IMR-90 (cell line): Measurements from ENCODE around the gene ATF7IP. TPM values are rescaled to one million over a fixed set of nuclear protein-coding genes. Genes with fewer than 3 reads are reported as not detected.

Experiments
- ATAC-seq: fragments of 200-7000 bp; cut with Tn5 transposase; 2 replicates; pipeline ENCODE4 v1.9.1; 2020; ENCODE audit warnings: low read depth, mild to moderate bottlenecking, moderate library complexity
- BruUV-seq: library from RNA; stranded (reverse); fragments of 400-500 nt; replicated peaks from 2 replicates; lab custom pipeline; 2021; lab: Mats Ljungman, UMichigan
- CTCF ChIA-PET: fragments of 300-600 bp; formaldehyde crosslinking; extraction: SDS; loops from one replicate; lab custom pipeline; 2021; ENCODE audit warnings: antibody characterized with exemption; lab: Yijun Ruan, JAX
- POLR2A ChIA-PET: fragments of 300-600 bp; sonication (Branson Sonifier 250); formaldehyde crosslinking; loops from one replicate; lab custom pipeline; 2022; ENCODE audit warnings: antibody characterized with exemption; ENCODE audit not compliant: unreplicated experiment; lab: Charles Lee
- DNase-seq: peaks from one replicate; pipeline ENCODE4 v3.0.0; 2013
- H2AFZ ChIP-seq: replicated peaks from 2 replicates; pipeline ENCODE3; 2013; ENCODE audit warnings: low read length, mild to moderate bottlenecking; ENCODE audit not compliant: poor library complexity
- H2AK5ac ChIP-seq: 2 replicates; pipeline ENCODE4 v1.6.1; 2013; ENCODE audit warnings: low read depth, low read length, inconsistent platforms
- H2AK9ac ChIP-seq: replicated peaks from 2 replicates; pipeline ENCODE3; 2013; ENCODE audit warnings: mild to moderate bottlenecking, low read depth, low read length, moderate library complexity; ENCODE audit not compliant: poor library complexity
- H2BK120ac ChIP-seq: 2 replicates; pipeline ENCODE4 v1.6.1; 2013; ENCODE audit warnings: low read depth, low read length, inconsistent platforms
- H2BK15ac ChIP-seq: 3 replicates; pipeline ENCODE4 v1.6.1; 2013; ENCODE audit warnings: low read depth, low read length, inconsistent platforms
- H2BK20ac ChIP-seq: 2 replicates; pipeline ENCODE4 v1.6.1; 2013; ENCODE audit warnings: low read depth, mild to moderate bottlenecking, inconsistent platforms, low read length, moderate library complexity
- H2BK5ac ChIP-seq: 2 replicates; pipeline ENCODE4 v1.6.1; 2013; ENCODE audit warnings: mild to moderate bottlenecking, low read depth, low read length, inconsistent platforms; ENCODE audit not compliant: poor library complexity, severe bottlenecking
- H3K14ac ChIP-seq: replicated peaks from 2 replicates; pipeline ENCODE4 v1.6.1; 2013; ENCODE audit warnings: low read depth, low read length, inconsistent platforms
- H3K18ac ChIP-seq: 2 replicates; pipeline ENCODE4 v1.6.1; 2013; ENCODE audit warnings: low read depth, low read length, control low read depth
- H3K23ac ChIP-seq: 2 replicates; pipeline ENCODE4 v1.6.1; 2013; ENCODE audit warnings: low read depth, low read length, inconsistent platforms
- H3K27ac ChIP-seq: 2 replicates; pipeline ENCODE4 v1.5.1; 2013; ENCODE audit warnings: mild to moderate bottlenecking, control low read depth, low read length; ENCODE audit not compliant: insufficient read depth
- H3K27me3 ChIP-seq: 2 replicates; pipeline ENCODE4 v1.6.1; 2013; ENCODE audit warnings: low read length; ENCODE audit not compliant: control insufficient read depth, insufficient read depth
- H3K36me3 ChIP-seq: 2 replicates; pipeline ENCODE4 v1.6.1; 2013; ENCODE audit warnings: low read length, mixed read lengths; ENCODE audit not compliant: control insufficient read depth, insufficient read depth
- H3K4ac ChIP-seq: 2 replicates; pipeline ENCODE4 v1.6.1; 2013; ENCODE audit warnings: low read depth, low read length, inconsistent platforms
- H3K4me1 ChIP-seq: 2 replicates; pipeline ENCODE4 v1.6.1; 2013; ENCODE audit warnings: low read length, mixed read lengths; ENCODE audit not compliant: control insufficient read depth, insufficient read depth
- H3K4me2 ChIP-seq: 2 replicates; pipeline ENCODE4 v1.6.1; 2013; ENCODE audit warnings: low read depth, mild to moderate bottlenecking, control low read depth, low read length, moderate library complexity
- H3K4me3 ChIP-seq: 2 replicates; pipeline ENCODE4 v1.5.1; 2013; ENCODE audit warnings: low read depth, mild to moderate bottlenecking, control low read depth, low read length, moderate library complexity; ENCODE audit not compliant: insufficient read depth
- H3K56ac ChIP-seq: 2 replicates; pipeline ENCODE4 v1.6.1; 2013; ENCODE audit warnings: low read length, inconsistent platforms; ENCODE audit not compliant: insufficient read depth; ENCODE audit errors: extremely low read depth
- H3K79me1 ChIP-seq, 2 experiments: 2 replicates each; pipeline ENCODE4 v1.6.1; 2013; ENCODE audit warnings: low read length in 2 of 2, inconsistent platforms in 1 of 2, low read depth in 1 of 2
- H3K9ac ChIP-seq: 2 replicates; pipeline ENCODE4 v1.6.1; 2013; ENCODE audit warnings: low read depth, low read length, control low read depth
- H3K9me1 ChIP-seq: 2 replicates; pipeline ENCODE4 v1.6.1; 2013; ENCODE audit warnings: low read length, inconsistent platforms; ENCODE audit not compliant: insufficient read depth
- H3K9me3 ChIP-seq: 2 replicates; pipeline ENCODE4 v1.6.1; 2013; ENCODE audit warnings: low read length; ENCODE audit not compliant: control insufficient read depth, insufficient read depth
- H4K20me1 ChIP-seq: 2 replicates; pipeline ENCODE4 v1.6.1; 2013; ENCODE audit warnings: low read length, inconsistent platforms; ENCODE audit not compliant: insufficient read depth
- H4K5ac ChIP-seq: 2 replicates; pipeline ENCODE4 v1.6.1; 2013; ENCODE audit warnings: mild to moderate bottlenecking, low read depth, low read length, control low read depth
- H4K8ac ChIP-seq, 2 experiments: 2 replicates each; pipeline ENCODE4 v1.6.1; 2013; ENCODE audit warnings: low read depth in 2 of 2, low read length in 2 of 2, control low read depth in 1 of 2, inconsistent platforms in 1 of 2
- H4K91ac ChIP-seq: 2 replicates; pipeline ENCODE4 v1.6.1; 2013; ENCODE audit warnings: low read depth, low read length, inconsistent platforms; ENCODE audit not compliant: insufficient read depth
- BHLHE40 ChIP-seq: fragments of 150-350 bp; IDR thresholded peaks from 2 replicates; pipeline ENCODE4 v1.6.1; 2016; ENCODE audit warnings: mild to moderate bottlenecking, low read depth, low read length
- CEBPB ChIP-seq: IDR thresholded peaks from 2 replicates; pipeline ENCODE4 v1.6.1; 2012; ENCODE audit warnings: low read depth, low read length, improper control_type of control experiment
- CHD1 ChIP-seq: IDR thresholded peaks from 2 replicates; pipeline ENCODE4 v1.6.1; 2012; ENCODE audit warnings: low read depth, low read length, improper control_type of control experiment
- MAFK ChIP-seq: IDR thresholded peaks from 2 replicates; pipeline ENCODE4 v1.6.1; 2012; ENCODE audit warnings: low read depth, low read length, improper control_type of control experiment
- MAZ ChIP-seq: IDR thresholded peaks from 2 replicates; pipeline ENCODE4 v1.6.1; 2012; ENCODE audit warnings: low read depth, mild to moderate bottlenecking, low read length, improper control_type of control experiment, moderate library complexity, borderline replicate concordance
- MXI1 ChIP-seq: IDR thresholded peaks from 2 replicates; pipeline ENCODE4 v1.6.1; 2012; ENCODE audit warnings: low read depth, mild to moderate bottlenecking, low read length, moderate library complexity, borderline replicate concordance
- NFE2L2 ChIP-seq: fragments of 150-350 bp; IDR thresholded peaks from 2 replicates; pipeline ENCODE4 v1.6.1; 2016; ENCODE audit warnings: low read depth, mild to moderate bottlenecking, low read length
- POLR2A ChIP-seq: IDR thresholded peaks from 2 replicates; pipeline ENCODE4 v1.6.1; 2012; ENCODE audit warnings: mild to moderate bottlenecking, low read depth, low read length
- RAD21 ChIP-seq: IDR thresholded peaks from 2 replicates; pipeline ENCODE4 v1.6.1; 2012; ENCODE audit warnings: low read length, improper control_type of control experiment
- RCOR1 ChIP-seq: IDR thresholded peaks from 2 replicates; pipeline ENCODE4 v1.6.1; 2012; ENCODE audit warnings: mild to moderate bottlenecking, low read length, improper control_type of control experiment; ENCODE audit not compliant: insufficient replicate concordance
- RFX5 ChIP-seq: IDR thresholded peaks from 2 replicates; pipeline ENCODE4 v1.8.0; 2012; ENCODE audit warnings: low read depth, mild to moderate bottlenecking, low read length, moderate library complexity
- SMC3 ChIP-seq: fragments of 150-350 bp; IDR thresholded peaks from 2 replicates; pipeline ENCODE4 v1.6.1; 2016; ENCODE audit warnings: low read depth, mild to moderate bottlenecking, antibody characterized with exemption, low read length, moderate library complexity
- WGBS, 2 experiments: methylation state at CpG; one replicate each; pipeline versions ENCODE4 v1.1.5 to v1.1.7; 2013; ENCODE audit warnings: missing lambda C conversion rate in 2 of 2; ENCODE audit not compliant: insufficient read length in 1 of 2; ENCODE audit errors: extremely low coverage in 2 of 2; 5-methylcytosine and 5-hydroxymethylcytosine counted together
- dilution Hi-C: fragments of 300-500 bp; cut with HindIII; formaldehyde crosslinking; loops from one replicate; pipeline ENCODE4 v1.14.3; 2018; ENCODE audit warnings: low sequenced_read_pairs; ENCODE audit not compliant: unreplicated experiment
- in situ Hi-C: fragments of 300-500 bp; cut with MboI; formaldehyde crosslinking; loops from 3 replicates; pipeline ENCODE4 v1.14.3; 2019; ENCODE audit warnings: low sequenced_read_pairs, inconsistent platforms, mixed read lengths
- intact Hi-C: fragments of 100-400 bp; cut with micrococcal nuclease; formaldehyde crosslinking; loops from 2 replicates; pipeline ENCODE4 v1.10.0; 2022
- polyA plus RNA-seq, 3 experiments: library from polyadenylated mRNA; depleted of rRNA; stranded (reverse); fragments of >200 nt; gene quantifications; 2 replicates each; pipeline ENCODE4 v1.2.3, GENCODE V29; 2012; ENCODE audit warnings: low replicate concordance in 1 of 3
- total RNA-seq: library from RNA; depleted of rRNA; stranded (reverse); fragments of >200 nt; gene quantifications from 2 replicates; pipeline ENCODE4 v1.2.3, GENCODE V29; 2012
- TF ChIP-seq, protein P1 (sequence below): fragments of 150-350 bp; IDR thresholded peaks from 2 replicates; pipeline ENCODE4 v1.6.1; 2017; ENCODE audit warnings: mild to moderate bottlenecking, antibody characterized with exemption, low read length, low read depth
- TF ChIP-seq, protein P2 (sequence below): fragments of 150-350 bp; IDR thresholded peaks from 2 replicates; pipeline ENCODE4 v1.6.1; 2016; ENCODE audit warnings: low read depth, mild to moderate bottlenecking, low read length, moderate library complexity, borderline replicate concordance
- TF ChIP-seq, protein P3 (sequence below): conservative IDR thresholded peaks from 2 replicates; pipeline ENCODE4 v1.5.1; 2012; ENCODE audit warnings: mild to moderate bottlenecking, low read depth, low read length, improper control_type of control experiment

ATF7IP gene
- total and polyA plus RNA-seq, 2 of the 4 experiments (the other 2 are of a cell fraction) = 9.4 to 22.8 TPM

DNA sequence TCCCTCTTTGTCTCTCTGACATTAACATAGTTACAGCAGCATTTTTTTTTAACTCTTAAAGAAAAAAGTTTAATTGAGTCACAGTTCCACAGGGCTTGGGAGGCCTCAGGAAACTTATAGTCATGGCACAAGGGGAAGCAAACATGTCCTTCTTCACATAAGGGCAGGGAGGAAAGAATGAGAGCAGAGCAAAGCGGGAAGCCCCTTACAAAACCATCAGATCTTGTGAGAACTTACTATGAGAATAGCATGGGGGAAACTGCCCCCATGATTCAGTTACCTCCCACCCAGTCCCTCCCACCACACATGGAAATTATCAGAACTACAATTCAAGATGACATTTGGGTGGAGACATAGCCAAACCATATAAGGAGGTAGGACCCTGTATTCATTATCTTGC is 106.0 kb downstream of the ATF7IP start:
- intact Hi-C loops = no loop called here

More for the DNA sequence above, 106.0 kb downstream of the ATF7IP start:
- H2AK9ac ChIP-seq = no peak overlapping the region
- H3K4me2 ChIP-seq = no peak overlapping the region
- no peak overlapping the region for H3K27ac ChIP-seq
- H4K8ac ChIP-seq = no peak overlapping the region
- H4K20me1 ChIP-seq = no peaks in the 10 kb centered on the region
- dilution Hi-C loops = no loop called here
- H3K79me1 ChIP-seq = peaks cover 5 to 6% of the 10 kb centered on the region in 2 experiments; a peak in 1 of 4 replicates
- H3K9me3 ChIP-seq = peaks cover 13% of the 10 kb centered on the region
- H3K56ac ChIP-seq = no peak overlapping the region
- H3K4me1 ChIP-seq = no peaks in the 10 kb centered on the region
- ChIA-PET POLR2A (no interaction called here), CTCF (no interaction called here)
- no peak overlapping the region for H3K18ac ChIP-seq
- H3K9me1 ChIP-seq = no peaks in the 10 kb centered on the region
- no peak overlapping the region for H2BK120ac ChIP-seq
- H3K4ac ChIP-seq = no peak overlapping the region
- DNase-seq (no peak), ATAC-seq (no peak)
- in situ Hi-C loops = no loop called here
- TF ChIP-seq, protein P1, sequence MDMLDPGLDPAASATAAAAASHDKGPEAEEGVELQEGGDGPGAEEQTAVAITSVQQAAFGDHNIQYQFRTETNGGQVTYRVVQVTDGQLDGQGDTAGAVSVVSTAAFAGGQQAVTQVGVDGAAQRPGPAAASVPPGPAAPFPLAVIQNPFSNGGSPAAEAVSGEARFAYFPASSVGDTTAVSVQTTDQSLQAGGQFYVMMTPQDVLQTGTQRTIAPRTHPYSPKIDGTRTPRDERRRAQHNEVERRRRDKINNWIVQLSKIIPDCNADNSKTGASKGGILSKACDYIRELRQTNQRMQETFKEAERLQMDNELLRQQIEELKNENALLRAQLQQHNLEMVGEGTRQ = no peak
- no peak for TF ChIP-seq RAD21
- no peak for TF ChIP-seq NFE2L2
- no peak for TF ChIP-seq MAFK
- no peak for TF ChIP-seq BHLHE40
- no peak for TF ChIP-seq RCOR1
- no peak for TF ChIP-seq POLR2A
- TF ChIP-seq CHD1 = no peak
- TF ChIP-seq, protein P2, sequence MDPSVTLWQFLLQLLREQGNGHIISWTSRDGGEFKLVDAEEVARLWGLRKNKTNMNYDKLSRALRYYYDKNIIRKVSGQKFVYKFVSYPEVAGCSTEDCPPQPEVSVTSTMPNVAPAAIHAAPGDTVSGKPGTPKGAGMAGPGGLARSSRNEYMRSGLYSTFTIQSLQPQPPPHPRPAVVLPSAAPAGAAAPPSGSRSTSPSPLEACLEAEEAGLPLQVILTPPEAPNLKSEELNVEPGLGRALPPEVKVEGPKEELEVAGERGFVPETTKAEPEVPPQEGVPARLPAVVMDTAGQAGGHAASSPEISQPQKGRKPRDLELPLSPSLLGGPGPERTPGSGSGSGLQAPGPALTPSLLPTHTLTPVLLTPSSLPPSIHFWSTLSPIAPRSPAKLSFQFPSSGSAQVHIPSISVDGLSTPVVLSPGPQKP = no peak
- TF ChIP-seq CEBPB = no peak
- no peak for TF ChIP-seq MAZ
- no peak for TF ChIP-seq MXI1
- TF ChIP-seq, protein P3, sequence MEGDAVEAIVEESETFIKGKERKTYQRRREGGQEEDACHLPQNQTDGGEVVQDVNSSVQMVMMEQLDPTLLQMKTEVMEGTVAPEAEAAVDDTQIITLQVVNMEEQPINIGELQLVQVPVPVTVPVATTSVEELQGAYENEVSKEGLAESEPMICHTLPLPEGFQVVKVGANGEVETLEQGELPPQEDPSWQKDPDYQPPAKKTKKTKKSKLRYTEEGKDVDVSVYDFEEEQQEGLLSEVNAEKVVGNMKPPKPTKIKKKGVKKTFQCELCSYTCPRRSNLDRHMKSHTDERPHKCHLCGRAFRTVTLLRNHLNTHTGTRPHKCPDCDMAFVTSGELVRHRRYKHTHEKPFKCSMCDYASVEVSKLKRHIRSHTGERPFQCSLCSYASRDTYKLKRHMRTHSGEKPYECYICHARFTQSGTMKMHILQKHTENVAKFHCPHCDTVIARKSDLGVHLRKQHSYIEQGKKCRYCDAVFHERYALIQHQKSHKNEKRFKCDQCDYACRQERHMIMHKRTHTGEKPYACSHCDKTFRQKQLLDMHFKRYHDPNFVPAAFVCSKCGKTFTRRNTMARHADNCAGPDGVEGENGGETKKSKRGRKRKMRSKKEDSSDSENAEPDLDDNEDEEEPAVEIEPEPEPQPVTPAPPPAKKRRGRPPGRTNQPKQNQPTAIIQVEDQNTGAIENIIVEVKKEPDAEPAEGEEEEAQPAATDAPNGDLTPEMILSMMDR = no peak
- TF ChIP-seq RFX5 = no peak
- TF ChIP-seq SMC3 = no peak
- no peak overlapping the region for H4K5ac ChIP-seq
- no TSS peak for BruUV-seq
- no peak overlapping the region for H2BK20ac ChIP-seq
- no peak overlapping the region for H2BK15ac ChIP-seq
- no peak overlapping the region for H4K91ac ChIP-seq
- no peak overlapping the region for H3K4me3 ChIP-seq
- H2BK5ac ChIP-seq = no peak overlapping the region
- no peak overlapping the region for H2AK5ac ChIP-seq
- peaks cover 14% of the 10 kb centered on the region for H3K36me3 ChIP-seq
- H3K23ac ChIP-seq = no peak overlapping the region
- WGBS, 2 experiments = no CpG with 5 or more reads among the region's 1 CpG
- no peak overlapping the region for H2AFZ ChIP-seq
- no peak overlapping the region for H3K9ac ChIP-seq
- no peak overlapping the region for H3K14ac ChIP-seq
- no peaks in the 10 kb centered on the region for H3K27me3 ChIP-seq
